ENCODE results near the gene TNS1.

The TNS1 gene

GRCh38 chr2:217755027-217755745 is 247.6 kb downstream of the TNS1 start:
- DNase-seq, result no peak

DNA sequence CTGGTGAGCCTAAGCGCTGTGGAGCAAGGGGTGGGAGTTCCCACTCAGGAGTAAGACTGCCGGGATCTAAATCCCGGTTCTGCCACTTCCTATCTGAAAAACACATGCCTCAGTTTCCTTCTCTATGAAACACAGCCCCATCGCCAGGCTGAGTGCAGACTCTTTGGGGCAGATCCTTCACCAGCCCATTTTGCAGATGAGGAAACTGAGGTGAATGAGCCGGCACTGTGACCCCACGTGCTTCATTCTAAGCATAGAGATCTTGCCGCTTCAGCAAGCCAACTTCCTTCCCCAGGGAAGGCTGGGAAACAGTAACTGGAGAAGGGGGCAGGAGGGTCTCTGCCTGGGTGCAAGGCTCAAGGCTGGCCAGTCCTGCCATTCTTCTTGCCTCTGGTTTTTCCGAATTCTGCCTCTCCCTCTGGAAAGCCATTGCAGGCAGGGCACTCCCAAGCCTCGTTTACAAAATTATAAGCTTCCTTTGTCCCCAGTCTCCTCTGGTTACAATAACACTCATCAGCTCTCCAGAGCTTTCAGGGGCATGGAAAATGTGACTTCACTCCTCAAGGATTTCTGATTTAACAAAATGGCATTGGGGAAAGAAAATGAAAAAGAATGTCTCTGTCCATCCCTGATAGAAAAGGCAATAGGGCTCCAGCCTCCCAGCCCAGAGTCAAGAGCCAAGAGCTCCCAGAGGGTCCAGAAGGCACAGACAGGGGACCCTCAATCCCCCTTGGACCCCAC is 249.2 kb downstream of the TNS1 start:
- no peak for DNase-seq

DNA sequence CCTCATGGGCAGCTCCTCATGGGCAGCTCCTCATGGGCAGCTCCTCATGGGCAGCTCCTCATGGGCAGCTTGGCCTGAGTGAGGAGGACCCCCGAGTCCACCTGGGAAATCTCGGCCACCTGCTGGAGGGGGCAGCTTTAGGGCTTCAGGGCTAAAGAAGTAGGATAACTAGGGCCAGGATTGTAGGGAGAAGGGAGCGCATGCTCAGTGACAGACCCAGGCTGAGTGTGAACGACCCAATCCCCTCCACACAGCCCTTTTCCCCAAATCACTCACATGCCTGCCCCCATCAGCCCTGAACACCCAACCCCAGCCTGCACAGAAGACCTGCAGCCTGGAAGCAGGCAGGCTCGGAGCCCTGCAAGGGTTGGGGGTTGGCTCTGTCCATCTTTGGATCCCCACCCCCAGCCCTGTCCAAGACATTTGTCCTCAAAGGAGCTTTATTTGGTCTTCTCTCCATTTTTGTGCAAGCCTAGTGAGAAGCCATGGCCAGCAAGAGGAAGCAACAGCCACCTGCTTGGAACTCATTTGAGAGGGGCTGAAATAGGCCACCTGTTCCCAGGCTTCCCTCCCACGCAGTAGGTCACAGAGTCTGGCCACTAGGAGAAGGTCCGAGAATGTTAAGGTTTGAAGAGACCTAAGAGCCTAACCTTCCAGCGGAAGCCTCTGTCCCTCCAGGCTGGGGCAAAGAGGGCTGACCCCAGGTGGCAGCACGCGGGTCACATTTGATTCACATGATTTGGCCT is 249.9 kb downstream of the TNS1 start:
- no peak for DNase-seq

DNA sequence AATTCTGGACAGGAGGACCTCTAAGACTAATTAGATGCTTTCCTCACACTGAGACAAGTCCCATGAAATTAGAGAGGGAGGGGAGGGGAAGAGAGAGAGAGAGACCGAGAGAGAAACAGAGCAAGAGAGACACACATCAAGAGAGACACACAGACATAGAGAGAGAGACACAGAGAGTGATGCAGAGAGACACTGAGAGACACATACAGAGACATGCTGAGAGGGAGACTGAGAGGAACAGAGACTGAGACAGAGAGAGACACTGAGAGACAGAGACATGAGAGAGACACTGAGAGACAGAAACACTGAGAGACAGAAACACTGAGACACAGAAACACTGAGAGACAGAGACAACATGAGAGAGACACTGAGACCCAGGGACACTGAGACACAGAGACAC is 250.8 kb downstream of the TNS1 start:
- DNase-seq, result no peak

- DNase-seq, result no peak
These were observed 251.6 kb downstream of the TNS1 start for GRCh38 chr2:217751192-217751591.

Measured in AML-193 (cell line).